Common myeloid progenitor, CD34-positive (primary cell): ENCODE results near the gene GPX4.

Experiments
- CTCF ChIA-PET: fragments of 350-600 bp; sonication (Branson Sonifier 250); formaldehyde crosslinking; loops from one replicate; lab custom pipeline; 2021; ENCODE audit warnings: antibody characterized with exemption; lab: Charles Lee
- POLR2A ChIA-PET: fragments of 350-600 bp; sonication (Branson Sonifier 250); formaldehyde crosslinking; loops from one replicate; lab custom pipeline; 2021; ENCODE audit warnings: antibody characterized with exemption; lab: Charles Lee
- DNase-seq, 3 donors: peaks; one replicate each; pipeline versions ENCODE4 v3.0.0 to v3.0.0-alpha.2; 2013
- H3K27ac ChIP-seq, 2 experiments: 1 replicate in 1 of 2; 2 replicates in 1 of 2; pipeline ENCODE4 v1.7.0; 2013; ENCODE audit warnings: inconsistent platforms in 2 of 2, low read length in 2 of 2, mild to moderate bottlenecking in 2 of 2, low read depth in 1 of 2, moderate library complexity in 1 of 2; ENCODE audit not compliant: severe bottlenecking in 2 of 2, insufficient read depth in 1 of 2, poor library complexity in 1 of 2
- H3K27me3 ChIP-seq, 5 experiments: replicated peaks in 2 of 5; 1 replicate in 3 of 5; 2 replicates in 2 of 5; pipeline versions ENCODE4 v1.6.1 to v1.7.0; 2013; ENCODE audit warnings: low read length in 4 of 5, mild to moderate bottlenecking in 2 of 5, moderate library complexity in 2 of 5, inconsistent platforms in 1 of 5; ENCODE audit not compliant: insufficient read depth in 5 of 5, control insufficient read depth in 4 of 5
- H3K36me3 ChIP-seq, 4 experiments: 1 replicate in 2 of 4; 2 replicates in 2 of 4; pipeline versions ENCODE4 v1.6.1 to v1.7.0; 2013; ENCODE audit warnings: low read length in 3 of 4, control low read depth in 1 of 4, mild to moderate bottlenecking in 1 of 4; ENCODE audit not compliant: control insufficient read depth in 4 of 4, insufficient read depth in 4 of 4
- H3K4me1 ChIP-seq, 4 experiments: 1 replicate in 3 of 4; 2 replicates in 1 of 4; pipeline versions ENCODE4 v1.6.1 to v1.7.1; 2013; ENCODE audit warnings: low read length in 3 of 4, mild to moderate bottlenecking in 3 of 4, control low read depth in 1 of 4, inconsistent platforms in 1 of 4, moderate library complexity in 1 of 4; ENCODE audit not compliant: control insufficient read depth in 4 of 4, insufficient read depth in 4 of 4; ENCODE audit errors: control extremely low read depth in 1 of 4
- H3K4me3 ChIP-seq, 7 experiments: 1 replicate in 4 of 7; 2 replicates in 3 of 7; pipeline versions ENCODE4 v1.5.1 to v1.7.0; 2013; ENCODE audit warnings: mild to moderate bottlenecking in 7 of 7, low read length in 6 of 7, moderate library complexity in 6 of 7, inconsistent platforms in 2 of 7, low read depth in 2 of 7, control low read depth in 1 of 7; ENCODE audit not compliant: insufficient read depth in 4 of 7, control insufficient read depth in 1 of 7; ENCODE audit errors: extremely low read depth in 1 of 7
- H3K9me3 ChIP-seq, 5 experiments: 1 replicate in 4 of 5; 2 replicates in 1 of 5; pipeline versions ENCODE4 v1.6.1 to v1.7.1; 2013; ENCODE audit warnings: low read length in 4 of 5, mild to moderate bottlenecking in 2 of 5, inconsistent platforms in 1 of 5, low read depth in 1 of 5, moderate library complexity in 1 of 5; ENCODE audit not compliant: control insufficient read depth in 4 of 5, insufficient read depth in 2 of 5; ENCODE audit errors: control extremely low read depth in 1 of 5
- WGBS: methylation state at CpG from one replicate; pipeline ENCODE4 v1.1.5; 2013; ENCODE audit not compliant: insufficient coverage; 5-methylcytosine and 5-hydroxymethylcytosine counted together

The GPX4 gene

DNA sequence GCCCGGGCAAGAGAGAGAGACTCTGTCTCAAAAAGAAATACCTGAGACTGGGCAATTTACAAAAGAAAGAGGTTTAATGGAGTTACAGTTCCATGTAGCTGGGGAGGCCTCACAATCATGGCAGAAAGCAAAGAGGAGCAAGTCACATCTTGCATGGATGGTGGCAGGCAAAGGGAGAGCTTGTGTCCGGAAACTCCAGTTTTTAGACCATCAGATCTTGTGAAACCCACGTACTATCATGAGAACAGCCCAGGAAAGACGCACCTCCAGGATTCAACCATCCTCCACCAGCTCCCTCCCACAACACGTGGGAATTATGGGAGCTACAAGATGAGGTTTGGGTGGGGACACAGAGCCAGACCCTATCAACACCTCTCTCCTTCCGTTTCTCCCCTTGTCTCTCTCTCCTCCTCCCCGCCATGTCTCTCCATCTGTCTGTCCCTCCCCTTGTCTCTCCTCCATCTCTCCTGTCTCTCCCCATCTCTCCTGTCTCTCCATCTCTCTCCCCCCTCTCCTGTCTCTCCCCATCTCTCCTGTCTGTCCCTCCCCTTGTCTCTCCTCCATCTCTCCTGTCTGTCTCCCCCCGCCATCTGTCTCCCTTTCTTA is 18.6 kb upstream of the GPX4 start:
- Histone ChIP-seq H3K27me3 (no peaks in the 10 kb centered on the region), H3K4me1 (peaks cover 2 to 38% (median 37%) of the 10 kb centered on the region in 4 experiments), H3K4me3 (no peak overlapping the region), H3K9me3 (no peaks in the 10 kb centered on the region), H3K27ac (no peak overlapping the region), H3K36me3 (peaks cover 7 to 70% (median 53%) of the 10 kb centered on the region in 4 experiments)
- ChIA-PET CTCF (interaction anchor here (1.0 to 7.1 kb wide), 7 partner anchors 8 to 222 kb away, joined by 3 to 34 read pairs (median 3); partner anchors contain the start of gene ARHGAP45), POLR2A (no interaction called here)
- WGBS: 83% methylated on average over 5 of the region's 8 CpGs
- no peak for DNase-seq

GRCh38 chr19:1085676-1086442 is 17.9 kb upstream of the GPX4 start:
- WGBS: 94% methylated on average over 32 of the region's 38 CpGs
- ChIA-PET POLR2A (no interaction called here), CTCF (interaction anchor here (1.0 to 7.1 kb wide), 10 partner anchors 9 to 222 kb away, joined by 3 to 34 read pairs (median 4); partner anchors contain the start of gene ARHGAP45)
- H3K27me3 ChIP-seq: no peaks in the 10 kb centered on the region
- no peak overlapping the region for H3K27ac ChIP-seq
- H3K4me1 ChIP-seq: peaks cover 2 to 38% (median 37%) of the 10 kb centered on the region in 4 experiments
- no peaks in the 10 kb centered on the region for H3K9me3 ChIP-seq
- peaks cover 7 to 67% (median 49%) of the 10 kb centered on the region in 4 experiments for H3K36me3 ChIP-seq
- H3K4me3 ChIP-seq: no peak overlapping the region
- DNase-seq: no peak

DNA sequence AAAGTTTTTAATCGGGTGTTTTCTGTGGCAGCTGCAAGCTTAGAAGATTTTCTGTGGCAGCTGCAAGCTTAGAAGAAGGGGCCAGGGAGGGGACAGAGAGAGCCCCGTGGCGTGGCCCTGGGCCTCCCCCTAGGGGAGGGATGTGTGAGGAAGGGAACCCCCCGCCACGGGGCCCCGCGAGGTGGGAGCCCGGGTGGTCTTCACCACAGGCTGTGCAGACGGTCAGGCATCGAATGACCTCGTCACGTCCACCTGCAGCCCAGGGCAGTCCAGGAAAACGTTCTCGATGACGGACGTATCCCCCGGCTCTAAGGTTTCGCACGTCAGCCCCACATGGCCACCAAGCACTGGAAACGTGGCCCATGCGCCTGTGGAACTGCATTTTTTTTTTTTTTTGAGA is 17.2 kb upstream of the GPX4 start:
- Histone ChIP-seq H3K27ac (no peak overlapping the region), H3K4me1 (peaks cover 2 to 38% (median 37%) of the 10 kb centered on the region in 4 experiments), H3K9me3 (no peaks in the 10 kb centered on the region), H3K36me3 (peaks cover 9 to 66% (median 48%) of the 10 kb centered on the region in 4 experiments), H3K27me3 (no peaks in the 10 kb centered on the region), H3K4me3 (no peak overlapping the region)
- POLR2A ChIA-PET: no interaction called here
- CTCF ChIA-PET: interaction anchor here (1.0 to 7.1 kb wide), 8 partner anchors 9 to 223 kb away, joined by 3 to 34 read pairs (median 4); partner anchors contain the start of gene ARHGAP45
- DNase-seq: no peak
- WGBS: 86% methylated on average over 19 of the region's 21 CpGs

GRCh38 chr19:1087813-1088415 is 15.9 kb upstream of the GPX4 start:
- Histone ChIP-seq H3K36me3 (peaks cover 8 to 65% (median 48%) of the 10 kb centered on the region in 4 experiments), H3K4me3 (peak overlapping the region in 2 of 7 experiments; percentile 2 to 23), H3K9me3 (no peaks in the 10 kb centered on the region), H3K4me1 (peaks cover 2 to 39% (median 37%) of the 10 kb centered on the region in 4 experiments), H3K27ac (peak overlapping the region in 1 of 2 experiments; percentile 49), H3K27me3 (no peaks in the 10 kb centered on the region)
- ChIA-PET POLR2A (interaction anchor here (0.6 to 1.3 kb wide), 5 partner anchors 9 to 23 kb away, joined by 3 to 5 read pairs (median 3); no protein-coding TSS in a partner anchor), CTCF (interaction anchor here (0.6 to 7.1 kb wide), 6 partner anchors 9 to 224 kb away, joined by 3 to 34 read pairs (median 4); partner anchors contain the start of gene ARHGAP45)
- DNase-seq: peak; percentile 86 to 95 (median 94)
- 5% methylated on average over 25 of the region's 27 CpGs for WGBS

DNA sequence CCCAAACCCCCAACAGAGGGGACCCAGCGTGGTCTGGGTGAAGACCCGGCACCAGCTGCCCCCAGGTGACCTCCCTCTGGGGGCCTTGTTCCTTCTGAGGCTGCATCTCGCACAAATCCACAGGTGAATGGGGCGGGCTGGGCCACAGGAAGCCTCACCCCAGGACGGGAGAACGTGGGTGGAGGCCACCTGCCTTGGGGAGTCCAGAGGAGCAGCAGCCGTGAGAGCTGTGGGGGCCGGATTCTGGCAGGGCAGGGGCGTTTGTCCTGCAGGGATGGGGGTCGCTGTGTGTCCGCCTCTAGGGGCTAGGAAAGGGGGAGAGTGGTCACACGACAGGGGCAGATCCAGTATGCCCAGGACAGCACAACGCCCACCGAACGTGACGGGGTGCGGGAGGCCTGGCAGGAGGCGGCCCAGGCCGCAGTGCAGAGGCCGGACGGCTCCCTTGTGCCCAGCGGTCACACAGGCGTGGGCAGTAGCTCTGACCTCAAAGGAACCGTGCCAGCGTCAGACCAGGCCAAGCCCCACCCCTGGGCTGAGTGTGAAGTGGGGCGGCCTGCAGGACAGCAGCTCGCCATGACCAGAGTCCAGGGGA is 15.3 kb upstream of the GPX4 start:
- Histone ChIP-seq H3K27me3 (no peaks in the 10 kb centered on the region), H3K36me3 (peaks cover 8 to 64% (median 46%) of the 10 kb centered on the region in 4 experiments), H3K4me3 (peak overlapping the region in 3 of 7 experiments; percentile 24 to 36 (median 35)), H3K9me3 (no peaks in the 10 kb centered on the region), H3K27ac (peak overlapping the region in 1 of 2 experiments; percentile 49), H3K4me1 (peaks cover 2 to 41% (median 38%) of the 10 kb centered on the region in 4 experiments)
- WGBS: 78% methylated on average over 24 of the region's 27 CpGs
- DNase-seq: no peak
- ChIA-PET POLR2A (interaction anchor here (0.6 to 1.3 kb wide), 5 partner anchors 10 to 23 kb away, joined by 3 to 5 read pairs (median 3); no protein-coding TSS in a partner anchor), CTCF (interaction anchor here (0.6 to 7.1 kb wide), 6 partner anchors 13 to 69 kb away, joined by 3 to 34 read pairs (median 5); partner anchors contain the start of genes ABCA7 and ARHGAP45)

- WGBS: 95% methylated on average over 31 of the region's 32 CpGs
- no peak for DNase-seq
- H3K27me3 ChIP-seq: no peaks in the 10 kb centered on the region
- POLR2A ChIA-PET: interaction anchor here (1.2 to 1.4 kb wide), 2 partner anchors 15 kb away, joined by 3 read pairs; no protein-coding TSS in a partner anchor
- no peaks in the 10 kb centered on the region for H3K9me3 ChIP-seq
- H3K4me1 ChIP-seq: peaks cover 2 to 48% (median 45%) of the 10 kb centered on the region in 4 experiments
- peak overlapping the region in 1 of 2 experiments; percentile 29 for H3K27ac ChIP-seq
- CTCF ChIA-PET: interaction anchor here (0.6 to 7.1 kb wide), 5 partner anchors 12 to 68 kb away, joined by 3 to 34 read pairs (median 5); partner anchors contain the start of genes ABCA7, ARHGAP45 and RNU6-2
- peaks cover 7 to 63% (median 43%) of the 10 kb centered on the region in 4 experiments for H3K36me3 ChIP-seq
- H3K4me3 ChIP-seq: no peak overlapping the region
Observed at GRCh38 chr19:1089126-1089771, 14.5 kb upstream of the GPX4 start.
